ENCODE results near the gene CROCC.
"Not testable (repeated sequence)": the region's sequence is repeated elsewhere in the genome, so short reads cannot be mapped to it uniquely, and the experiment has no call there.

The CROCC gene

DNA sequence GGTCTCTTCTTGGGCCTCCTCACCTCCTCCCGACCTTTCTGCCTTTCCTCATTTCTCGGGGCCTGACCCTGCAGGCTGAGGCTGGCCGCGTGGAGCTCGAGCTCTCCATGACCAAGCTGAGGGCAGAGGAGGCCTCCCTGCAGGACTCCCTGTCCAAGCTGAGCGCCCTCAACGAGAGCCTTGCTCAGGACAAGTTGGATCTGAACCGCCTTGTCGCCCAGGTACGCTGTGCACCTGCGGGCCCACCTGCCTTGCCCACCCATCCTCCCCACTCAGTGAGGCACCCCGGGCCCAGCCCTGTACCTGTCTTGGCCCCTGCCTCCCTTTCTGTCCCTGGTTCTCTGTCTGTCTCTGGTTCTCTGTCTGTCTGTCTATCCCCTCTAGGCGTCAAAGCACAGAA lies 24.5 kb downstream of the CROCC start:
- DNase-seq: not testable (repeated sequence)

DNA sequence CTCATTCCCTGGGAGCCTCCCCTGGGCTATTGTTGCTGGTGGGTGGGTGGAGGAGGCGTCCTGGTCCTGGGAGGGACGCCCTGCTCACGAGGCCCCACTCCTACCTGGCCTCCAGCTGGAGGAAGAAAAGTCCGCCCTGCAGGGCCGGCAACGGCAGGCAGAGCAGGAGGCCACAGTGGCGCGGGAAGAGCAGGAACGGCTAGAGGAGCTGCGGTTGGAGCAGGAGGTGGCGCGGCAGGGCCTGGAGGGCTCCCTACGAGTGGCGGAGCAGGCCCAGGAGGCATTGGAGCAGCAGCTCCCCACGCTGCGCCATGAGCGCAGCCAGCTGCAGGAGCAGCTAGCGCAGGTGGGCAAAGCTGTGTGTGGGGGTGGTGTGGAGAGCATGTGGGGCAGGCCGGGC lies 24.9 kb downstream of the CROCC start:
- no peak for DNase-seq

DNA sequence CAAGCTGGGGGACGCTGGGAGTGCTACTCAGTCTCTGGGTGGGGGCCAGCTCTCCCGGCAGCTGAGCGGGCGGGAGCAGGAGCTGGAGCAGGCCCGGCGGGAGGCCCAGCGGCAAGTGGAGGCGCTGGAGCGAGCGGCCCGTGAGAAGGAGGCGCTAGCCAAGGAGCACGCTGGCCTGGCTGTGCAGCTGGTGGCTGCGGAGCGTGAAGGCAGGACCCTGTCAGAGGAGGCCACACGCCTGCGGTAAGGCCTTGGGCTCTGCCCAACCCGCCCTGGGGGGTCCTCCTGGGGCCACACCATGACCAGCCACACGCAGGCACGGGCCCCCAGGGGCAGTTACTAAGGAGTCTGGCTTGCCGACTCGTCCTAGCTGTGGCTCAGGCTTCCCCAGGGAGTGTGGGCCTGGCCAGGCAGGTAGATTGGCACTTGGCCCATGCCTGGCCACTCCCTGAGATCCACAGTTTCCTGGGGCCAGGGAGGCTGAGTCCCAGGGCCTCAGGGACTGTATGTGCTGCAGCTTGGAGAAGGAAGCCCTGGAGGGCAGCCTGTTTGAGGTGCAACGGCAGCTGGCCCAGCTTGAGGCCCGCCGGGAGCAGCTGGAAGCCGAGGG lies 26.7 kb downstream of the CROCC start:
- not testable (repeated sequence) for DNase-seq

DNA sequence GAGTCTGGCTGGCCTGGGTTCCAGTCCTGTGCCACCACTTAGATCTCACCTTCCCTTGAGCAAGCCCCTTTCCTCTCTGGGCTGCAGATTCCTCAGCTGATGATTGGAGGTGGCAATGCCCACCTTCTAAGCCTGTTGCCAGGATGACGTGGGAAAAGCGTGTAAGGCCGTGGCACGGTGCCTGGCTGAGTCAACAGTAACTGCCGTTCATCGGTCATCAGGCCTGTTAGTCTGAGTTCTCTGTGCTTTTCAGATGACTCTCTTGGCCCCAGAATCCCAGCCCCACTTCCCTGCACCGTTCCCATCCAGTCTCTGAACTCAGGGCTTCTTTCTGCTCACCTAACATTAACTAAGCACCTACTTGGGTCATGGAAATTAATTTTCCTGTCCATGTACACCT lies 27.3 kb downstream of the CROCC start:
- DNase-seq: not testable (repeated sequence)

DNA sequence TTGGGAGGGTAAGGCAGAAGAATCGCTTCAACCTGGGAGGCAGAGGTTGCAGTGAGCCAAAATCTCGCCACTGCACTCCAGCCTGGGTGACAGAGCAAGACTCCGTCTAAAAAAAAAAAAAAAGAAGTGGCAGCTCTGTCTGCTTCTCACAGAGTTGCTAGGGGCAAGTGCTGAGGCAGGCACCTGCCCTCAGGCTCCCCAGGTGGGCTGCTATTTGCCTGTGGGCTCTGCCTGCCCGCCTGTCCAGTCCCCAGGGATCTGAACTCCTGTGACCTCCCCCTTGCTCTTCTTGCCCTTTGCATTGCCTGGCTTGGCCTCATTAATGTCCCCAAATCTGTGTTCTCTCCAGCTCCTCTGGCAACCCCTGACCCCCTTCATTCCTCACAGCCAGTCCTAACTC lies 30.6 kb downstream of the CROCC start:
- not testable (repeated sequence) for DNase-seq

DNA sequence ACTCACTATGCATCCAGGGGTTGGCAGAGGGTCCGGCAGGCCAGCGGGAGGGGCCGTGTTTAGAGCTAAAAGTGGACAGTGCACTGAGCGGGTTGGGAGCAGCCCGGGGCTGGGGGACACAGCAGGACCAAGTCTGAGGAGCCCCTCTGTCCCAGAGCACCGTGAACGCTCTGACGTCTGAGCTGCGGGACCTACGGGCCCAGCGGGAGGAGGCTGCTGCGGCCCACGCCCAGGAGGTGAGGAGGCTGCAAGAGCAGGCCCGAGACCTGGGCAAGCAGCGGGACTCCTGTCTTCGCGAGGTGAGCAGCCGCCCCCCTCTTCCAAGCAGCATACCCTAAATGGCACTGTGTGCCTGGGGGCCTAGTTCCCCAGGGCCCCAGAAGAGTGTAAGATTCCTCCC lies 32.8 kb downstream of the CROCC start:
- no peak for DNase-seq

DNA sequence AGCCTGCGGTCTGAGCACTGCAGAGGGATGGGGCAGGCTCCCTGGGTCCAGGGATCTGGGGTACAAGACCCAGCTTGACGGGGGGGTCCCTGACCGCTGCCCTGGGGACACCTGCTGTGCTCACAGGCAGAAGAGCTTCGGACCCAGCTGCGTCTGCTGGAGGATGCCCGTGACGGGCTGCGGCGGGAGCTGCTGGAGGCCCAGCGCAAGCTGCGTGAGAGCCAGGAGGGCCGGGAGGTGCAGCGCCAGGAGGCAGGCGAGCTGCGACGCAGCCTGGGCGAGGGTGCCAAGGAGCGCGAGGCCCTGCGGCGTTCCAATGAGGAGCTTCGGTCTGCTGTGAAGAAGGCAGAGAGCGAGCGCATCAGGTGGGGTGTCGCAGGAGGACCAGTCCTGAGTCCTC lies 33.5 kb downstream of the CROCC start:
- no peak for DNase-seq

DNA sequence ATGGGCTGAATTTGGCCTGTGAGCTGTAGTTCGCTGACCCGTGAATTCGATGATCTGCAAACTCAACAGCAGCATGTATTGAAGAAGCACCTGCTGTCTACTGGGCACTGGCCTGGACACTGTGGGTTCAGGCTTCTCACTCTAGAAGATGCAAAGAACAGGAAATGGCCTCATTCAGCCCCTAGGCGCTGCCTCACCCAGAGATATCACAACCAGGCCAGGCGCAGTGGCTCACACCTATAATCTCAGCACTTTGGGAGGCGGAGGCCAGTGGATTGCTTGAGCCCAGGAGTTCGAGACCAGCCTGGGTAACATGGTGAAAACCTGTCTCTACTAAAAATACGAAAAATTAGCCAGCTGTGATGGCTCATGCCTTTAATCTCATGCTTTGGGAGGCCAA lies 35.0 kb downstream of the CROCC start:
- no peak for DNase-seq

DNA sequence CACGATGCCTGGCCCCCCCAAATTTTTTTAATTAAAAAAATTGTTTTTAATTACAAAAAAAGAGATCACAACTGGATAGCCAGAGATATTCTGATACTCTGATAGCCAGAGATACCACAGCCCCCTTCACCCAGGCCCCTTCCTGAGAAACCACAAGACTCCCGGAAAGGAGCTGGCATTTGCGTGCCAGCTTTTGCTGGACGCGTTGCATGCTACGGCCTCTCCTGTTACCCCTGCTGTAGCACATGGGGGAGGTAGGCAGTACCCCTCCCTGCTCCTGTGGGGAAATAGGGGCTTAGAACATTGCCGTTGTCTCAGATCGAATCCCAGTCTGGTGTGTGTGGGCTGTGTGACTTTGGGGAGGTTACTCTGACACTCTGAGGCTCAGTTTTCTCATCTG lies 36.0 kb downstream of the CROCC start:
- DNase-seq: no peak

DNA sequence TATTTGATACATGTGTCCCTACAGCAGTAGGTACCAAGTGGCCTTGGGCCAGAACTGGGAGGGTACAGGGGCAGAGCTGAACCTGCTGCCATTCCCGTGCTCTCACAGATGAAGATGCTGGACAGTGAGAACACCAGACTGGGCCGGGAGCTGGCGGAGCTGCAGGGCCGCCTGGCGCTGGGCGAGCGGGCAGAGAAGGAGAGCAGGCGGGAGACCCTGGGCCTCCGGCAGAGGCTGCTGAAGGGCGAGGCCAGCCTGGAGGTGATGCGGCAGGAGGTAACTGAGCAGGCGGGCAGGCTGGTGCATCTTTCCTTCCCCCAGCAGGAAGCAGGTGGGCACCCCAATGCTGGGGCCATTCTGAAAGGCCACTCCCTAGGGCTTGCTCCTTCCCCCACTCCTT lies 36.7 kb downstream of the CROCC start:
- no peak for DNase-seq

DNA sequence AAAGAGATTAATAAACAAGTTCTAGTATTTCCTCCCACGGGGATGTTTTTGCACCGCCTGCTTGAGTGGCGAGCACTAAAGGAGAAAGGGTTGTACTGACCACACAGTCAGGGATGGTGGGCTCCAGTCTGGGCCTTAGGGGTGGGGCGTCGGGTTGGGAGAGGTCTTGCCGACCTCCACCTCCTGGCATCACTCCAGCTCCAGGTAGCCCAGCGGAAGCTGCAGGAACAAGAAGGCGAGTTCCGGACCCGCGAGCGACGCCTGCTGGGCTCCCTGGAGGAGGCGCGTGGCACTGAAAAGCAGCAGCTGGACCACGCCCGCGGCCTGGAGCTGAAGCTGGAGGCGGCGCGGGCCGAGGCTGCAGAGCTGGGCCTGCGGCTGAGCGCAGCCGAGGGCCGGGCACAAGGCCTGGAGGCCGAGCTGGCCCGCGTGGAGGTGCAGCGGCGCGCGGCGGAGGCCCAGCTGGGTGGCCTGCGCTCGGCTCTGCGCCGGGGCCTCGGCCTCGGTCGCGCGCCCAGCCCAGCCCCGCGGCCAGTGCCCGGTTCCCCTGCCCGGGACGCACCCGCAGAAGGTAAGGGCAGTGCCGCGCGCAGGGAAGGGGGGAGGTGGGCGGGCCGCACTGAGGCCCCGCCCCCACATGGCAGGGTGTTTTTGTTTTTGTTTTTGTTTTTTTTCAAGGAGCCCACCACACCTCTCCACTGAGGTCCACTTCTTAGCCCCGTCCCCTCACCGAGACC lies 39.0 kb downstream of the CROCC start:
- DNase-seq: peak; percentile 86

DNA sequence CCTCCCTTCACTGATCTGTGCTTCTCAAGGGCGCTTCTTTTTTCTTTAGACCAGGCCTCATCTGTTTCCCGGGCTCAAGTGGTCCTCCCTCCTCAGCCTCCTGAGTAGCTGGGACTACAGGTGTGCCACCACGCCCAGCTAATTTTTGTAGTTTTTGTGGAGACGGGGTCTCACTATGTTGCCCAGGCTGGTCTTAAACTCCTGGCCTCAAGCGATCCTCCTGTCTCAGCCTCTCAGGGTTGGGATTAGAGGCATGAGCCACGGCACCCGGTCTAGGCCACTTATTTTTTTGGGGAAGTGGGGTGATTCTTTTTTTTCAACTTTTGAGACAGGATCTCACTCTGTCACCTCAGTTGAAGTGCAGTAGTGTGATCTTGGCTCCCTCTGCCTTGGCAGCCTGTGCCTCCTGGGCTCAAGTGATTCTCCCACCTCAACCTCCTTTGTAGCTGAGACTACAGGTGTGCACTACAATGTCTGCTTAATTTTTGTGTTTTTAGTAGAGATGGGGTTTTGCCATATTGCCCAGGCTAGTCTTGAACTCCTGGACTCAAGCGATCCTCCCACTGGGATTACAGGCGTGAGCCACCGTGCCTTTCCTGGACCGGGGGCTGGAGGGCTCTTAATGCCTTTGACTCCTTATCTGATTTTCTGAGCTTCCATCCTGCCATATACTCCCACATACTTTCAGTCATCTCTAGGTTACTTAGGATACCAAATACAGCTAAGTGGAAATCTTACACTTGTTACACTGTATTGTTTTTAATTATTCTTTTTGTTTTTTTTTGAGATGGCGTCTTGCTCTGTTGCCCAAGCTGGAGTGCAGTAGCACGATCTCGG lies 39.8 kb downstream of the CROCC start:
- DNase-seq: no peak

DNA sequence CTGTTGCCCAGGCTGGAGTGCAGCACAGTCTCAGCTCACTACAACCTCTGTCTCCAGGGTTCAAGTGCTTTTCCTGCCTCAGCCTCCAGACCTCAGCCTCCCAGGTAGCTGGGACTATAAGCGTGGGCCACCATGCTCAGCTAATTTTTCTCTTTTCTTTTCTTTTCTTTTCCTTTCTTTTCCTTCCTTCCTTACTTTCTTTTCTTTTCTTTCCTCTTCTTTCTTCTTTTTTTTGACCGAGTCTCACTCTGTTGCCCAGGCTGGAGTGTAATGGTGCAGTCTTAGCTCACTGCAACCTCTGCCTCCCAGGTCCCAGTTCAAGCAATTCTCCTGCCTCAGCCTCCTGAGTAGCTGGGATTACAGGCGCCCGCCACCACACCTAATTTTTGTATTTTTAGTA lies 42.4 kb downstream of the CROCC start:
- not testable (repeated sequence) for DNase-seq

DNA sequence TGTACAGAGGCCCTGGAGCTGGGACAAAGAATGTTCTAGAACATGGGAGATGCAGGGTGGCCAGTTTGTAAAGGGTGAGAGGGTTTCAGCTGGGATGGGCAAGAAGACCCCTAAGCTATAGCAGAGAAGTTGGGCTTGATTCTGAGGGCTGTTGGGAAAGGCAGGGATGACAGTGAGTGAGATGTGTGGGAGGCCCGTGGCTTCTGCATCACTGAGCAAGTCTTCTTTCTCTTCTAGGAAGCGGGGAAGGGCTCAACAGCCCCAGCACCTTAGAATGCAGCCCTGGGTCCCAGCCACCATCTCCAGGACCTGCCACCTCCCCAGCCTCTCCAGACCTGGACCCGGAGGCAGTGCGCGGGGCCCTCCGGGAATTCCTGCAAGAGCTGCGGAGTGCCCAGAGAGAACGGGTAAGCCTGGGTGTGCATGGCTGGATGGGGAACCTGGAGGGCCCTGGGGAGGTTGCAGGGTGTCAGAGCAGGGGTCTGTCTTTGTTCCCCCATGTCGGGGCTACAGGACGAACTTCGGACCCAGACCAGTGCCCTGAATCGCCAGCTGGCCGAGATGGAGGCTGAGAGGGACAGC lies 43.8 kb downstream of the CROCC start:
- DNase-seq: no peak

DNA sequence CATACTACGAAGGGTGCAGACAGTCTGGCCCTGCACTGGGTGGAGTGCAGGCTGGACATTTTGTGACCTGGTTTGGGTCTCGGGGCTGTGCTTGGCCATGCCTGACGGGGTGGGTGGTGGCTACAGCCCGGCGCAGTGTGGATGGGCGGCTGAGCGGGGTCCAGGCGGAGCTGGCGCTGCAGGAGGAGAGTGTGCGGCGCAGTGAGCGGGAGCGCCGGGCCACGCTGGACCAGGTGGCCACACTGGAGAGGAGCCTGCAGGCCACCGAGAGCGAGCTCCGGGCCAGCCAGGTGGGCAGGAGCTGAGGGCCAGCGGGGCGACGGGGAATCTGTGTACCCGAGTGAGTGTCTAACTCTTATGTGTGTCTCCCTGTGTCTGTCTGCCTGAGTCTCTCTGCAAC lies 44.6 kb downstream of the CROCC start:
- no peak for DNase-seq

DNA sequence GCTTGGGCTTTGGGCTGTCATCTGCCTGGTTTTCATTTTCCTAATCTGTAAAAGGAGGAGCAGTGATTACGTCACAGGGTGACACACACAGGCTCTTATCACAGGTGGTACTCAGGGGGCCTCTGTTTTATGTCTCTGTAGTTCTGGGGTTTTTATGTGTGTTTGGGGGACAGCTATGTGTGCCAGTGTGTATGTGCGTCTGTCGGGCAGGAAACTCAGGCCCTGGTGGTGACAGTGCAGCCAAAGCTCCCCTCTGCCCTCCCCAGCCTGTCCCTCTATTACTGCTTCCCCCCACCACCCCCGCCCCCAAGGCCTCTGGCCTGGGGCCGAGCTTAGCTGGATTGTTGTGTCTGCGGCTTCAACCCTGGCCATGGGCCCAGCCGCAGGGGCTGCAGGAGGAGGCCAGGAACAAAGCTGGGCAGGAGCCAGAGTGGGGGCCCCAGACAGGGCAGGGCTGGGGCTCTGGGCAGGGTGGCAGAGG lies 45.4 kb downstream of the CROCC start:
- DNase-seq: no peak

DNA sequence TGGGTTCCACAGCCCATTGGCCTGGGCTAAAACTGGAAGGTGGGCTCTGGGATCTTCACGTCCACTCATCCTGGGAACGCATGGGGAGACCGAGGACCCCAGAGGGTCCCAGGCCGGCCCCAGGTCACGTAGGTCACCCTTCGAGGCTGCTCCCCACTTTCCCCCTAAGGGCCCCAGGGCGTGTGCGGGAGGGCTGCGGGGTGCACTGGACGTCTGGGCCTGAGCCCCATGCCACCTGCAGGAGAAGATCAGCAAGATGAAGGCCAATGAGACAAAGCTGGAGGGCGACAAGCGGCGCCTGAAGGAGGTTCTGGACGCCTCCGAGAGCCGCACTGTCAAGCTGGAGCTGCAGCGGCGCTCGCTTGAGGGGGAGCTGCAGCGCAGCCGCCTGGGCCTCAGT lies 46.2 kb downstream of the CROCC start:
- no peak for DNase-seq

DNA sequence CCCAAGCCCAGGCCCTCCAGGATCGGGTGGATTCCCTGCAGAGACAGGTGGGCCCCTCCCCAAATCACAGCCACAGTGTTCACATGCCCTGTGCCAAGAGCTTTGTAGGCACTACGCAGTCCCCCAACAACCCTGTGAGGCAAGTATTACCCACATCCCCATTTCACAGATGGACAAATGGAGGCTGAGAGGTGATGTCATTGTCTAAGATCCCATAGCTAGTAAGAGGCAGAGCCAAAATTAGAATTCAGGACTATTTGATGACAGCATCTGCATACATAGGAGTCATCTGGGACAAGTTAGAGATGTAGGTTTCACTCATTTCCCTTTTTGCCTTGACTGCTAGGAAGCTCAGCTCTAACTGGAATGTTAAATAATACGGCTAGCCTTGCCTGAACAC lies 46.6 kb downstream of the CROCC start:
- no peak for DNase-seq

DNA sequence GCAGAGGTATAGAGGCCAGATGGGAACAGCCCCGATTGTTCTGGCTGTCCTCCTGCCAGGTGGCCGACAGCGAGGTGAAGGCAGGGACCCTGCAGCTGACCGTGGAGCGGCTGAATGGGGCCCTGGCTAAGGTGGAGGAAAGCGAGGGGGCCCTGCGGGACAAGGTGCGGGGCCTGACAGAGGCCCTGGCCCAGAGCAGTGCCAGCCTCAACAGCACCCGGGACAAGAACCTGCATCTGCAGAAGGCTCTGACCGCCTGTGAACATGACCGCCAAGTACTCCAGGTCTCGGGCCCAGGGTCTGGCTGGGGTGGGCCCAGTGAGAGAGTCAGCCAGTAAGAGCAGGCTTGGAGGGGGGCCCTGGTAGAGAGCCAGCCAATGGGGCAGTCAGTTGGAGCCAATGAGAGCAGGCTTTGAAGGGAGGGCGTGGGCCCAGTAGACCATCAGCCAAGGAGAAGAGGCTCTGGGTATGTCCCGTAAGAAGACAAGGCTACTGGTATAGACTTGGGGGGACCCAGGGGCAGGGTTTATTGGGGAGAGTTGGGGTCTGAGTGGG lies 47.4 kb downstream of the CROCC start:
- DNase-seq: no peak

DNA sequence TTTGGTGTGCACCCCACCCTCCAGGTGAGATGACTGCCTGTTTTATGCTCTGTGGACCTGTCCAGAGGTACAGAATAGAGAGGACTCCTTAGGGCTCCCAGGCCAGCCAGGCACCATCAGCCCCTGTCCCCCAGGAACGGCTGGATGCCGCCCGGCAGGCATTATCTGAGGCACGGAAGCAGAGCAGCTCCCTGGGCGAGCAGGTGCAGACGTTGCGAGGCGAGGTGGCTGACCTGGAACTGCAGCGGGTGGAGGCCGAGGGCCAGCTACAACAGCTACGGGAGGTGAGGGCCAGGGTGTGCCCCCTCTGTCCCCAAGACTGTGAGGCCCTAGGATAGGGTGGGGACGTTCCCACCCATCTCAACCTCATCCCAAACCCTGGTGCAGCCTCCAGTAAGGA lies 47.9 kb downstream of the CROCC start:
- DNase-seq: no peak

DNA sequence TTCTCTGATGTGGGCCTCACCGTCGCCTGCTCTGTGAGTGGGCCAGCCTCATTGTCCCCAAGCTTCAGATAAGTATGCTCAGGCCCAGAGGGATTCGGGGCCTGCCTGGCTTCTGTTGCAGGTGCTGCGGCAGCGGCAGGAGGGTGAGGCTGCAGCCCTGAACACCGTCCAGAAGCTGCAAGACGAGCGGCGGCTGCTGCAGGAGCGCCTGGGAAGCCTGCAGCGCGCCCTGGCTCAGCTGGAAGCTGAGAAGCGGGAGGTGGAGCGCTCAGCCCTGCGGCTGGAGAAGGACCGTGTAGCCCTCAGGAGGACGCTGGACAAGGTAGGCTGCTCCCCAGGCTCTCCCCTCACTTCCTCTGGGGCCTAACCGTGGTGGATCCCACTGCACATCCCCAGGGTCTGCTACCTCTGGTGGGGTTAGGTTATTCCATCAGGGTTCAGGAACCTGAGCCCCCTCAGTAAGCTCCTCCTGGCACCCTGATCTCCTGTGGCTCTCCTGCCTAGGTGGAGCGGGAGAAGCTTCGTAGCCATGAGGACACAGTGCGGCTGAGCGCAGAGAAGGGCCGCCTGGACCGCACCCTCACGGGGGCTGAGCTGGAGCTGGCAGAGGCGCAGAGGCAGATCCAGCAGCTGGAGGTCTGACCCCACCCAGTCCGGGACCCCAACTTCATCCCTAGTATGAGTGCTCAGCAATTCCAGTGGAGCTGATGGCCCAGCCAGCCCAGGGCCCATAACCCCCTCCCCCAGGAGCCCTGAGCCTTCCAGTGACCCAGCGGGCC lies 48.6 kb downstream of the CROCC start:
- no peak for DNase-seq
